LoVo (cell line): Measurements from ENCODE around the gene PLXNA3.

Experiments used
- DNase-seq: peaks from one replicate; pipeline ENCODE4 v3.0.0-alpha.2; 2016; ENCODE audit warnings: low spot score

PLXNA3 gene

GRCh38 chrX:154458116-154458953 is at the start of gene PLXNA3:
PLXNA3 (plus strand) TSS chrX:154458281; CDS start chrX:154460184, 1,903 bp downstream.
- peak; percentile 47 for DNase-seq

- DNase-seq: no peak
Observed at GRCh38 chrX:154408659-154409221, 49.3 kb upstream of the PLXNA3 start.

- peak; percentile 79 for DNase-seq
Observed at GRCh38 chrX:154409222-154409871, 48.7 kb upstream of the PLXNA3 start, which contains the start of gene DNASE1L1. DNASE1L1 (minus strand) TSS chrX:154409254; CDS start chrX:154405568, 3,686 bp downstream.

DNA sequence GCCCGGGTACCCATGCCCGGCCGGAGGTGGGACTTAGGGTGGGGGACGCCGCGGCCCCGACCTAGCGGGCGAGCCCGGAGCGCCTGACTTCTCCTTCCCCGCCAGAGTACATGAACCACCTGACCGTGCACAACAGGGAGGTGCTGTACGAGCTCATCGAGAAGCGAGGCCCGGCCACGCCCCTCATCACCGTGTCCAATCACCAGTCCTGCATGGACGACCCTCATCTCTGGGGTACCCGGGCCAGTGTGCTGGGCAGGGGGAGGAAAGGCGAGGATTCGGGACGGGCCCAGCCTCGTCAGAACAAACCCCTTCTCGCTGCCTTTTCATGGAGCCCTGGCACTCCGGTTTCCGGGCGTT is 46.1 kb upstream of the PLXNA3 start:
- DNase-seq: no peak

GRCh38 chrX:154412468-154412867 is 45.6 kb upstream of the PLXNA3 start:
- DNase-seq: no peak

DNA sequence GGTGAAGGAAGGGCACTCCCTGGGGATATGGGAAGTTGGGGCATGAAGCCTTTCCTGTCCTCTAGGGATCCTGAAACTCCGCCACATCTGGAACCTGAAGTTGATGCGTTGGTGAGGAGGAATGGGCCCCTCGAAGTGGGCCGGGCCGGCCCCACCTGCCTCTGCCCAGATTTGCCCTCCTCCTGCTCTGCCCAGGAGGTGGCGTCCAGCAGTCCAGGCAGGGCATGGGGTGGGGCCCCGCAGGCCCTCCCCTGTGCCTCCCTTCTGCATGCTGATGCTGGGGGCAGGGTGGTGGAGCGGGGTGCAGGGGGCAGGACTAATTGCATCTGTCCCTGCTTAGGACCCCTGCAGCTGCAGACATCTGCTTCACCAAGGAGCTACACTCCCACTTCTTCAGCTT is 44.9 kb upstream of the PLXNA3 start:
- DNase-seq: no peak

DNA sequence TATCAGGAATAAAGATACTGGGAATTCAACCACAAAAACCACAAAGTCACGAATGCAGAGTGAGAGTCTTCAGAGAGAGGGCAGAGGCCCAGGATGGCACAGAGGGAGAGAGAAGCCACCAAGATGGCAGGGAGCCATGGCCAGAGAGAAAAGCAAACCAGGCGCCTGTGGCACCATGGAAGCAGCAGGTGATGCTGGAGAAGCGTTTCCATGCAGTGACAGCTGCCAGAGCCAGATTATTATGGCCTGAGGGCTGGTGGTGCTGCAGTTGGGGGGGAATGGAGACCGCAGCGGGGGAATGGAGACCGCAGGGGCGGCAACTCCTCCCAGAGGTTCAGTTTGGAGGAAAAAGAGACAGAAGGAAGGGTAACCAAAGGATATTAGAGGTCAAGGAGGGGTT is 40.9 kb upstream of the PLXNA3 start:
- no peak for DNase-seq

GRCh38 chrX:154419189-154419588 is 38.9 kb upstream of the PLXNA3 start:
- DNase-seq: no peak

DNA sequence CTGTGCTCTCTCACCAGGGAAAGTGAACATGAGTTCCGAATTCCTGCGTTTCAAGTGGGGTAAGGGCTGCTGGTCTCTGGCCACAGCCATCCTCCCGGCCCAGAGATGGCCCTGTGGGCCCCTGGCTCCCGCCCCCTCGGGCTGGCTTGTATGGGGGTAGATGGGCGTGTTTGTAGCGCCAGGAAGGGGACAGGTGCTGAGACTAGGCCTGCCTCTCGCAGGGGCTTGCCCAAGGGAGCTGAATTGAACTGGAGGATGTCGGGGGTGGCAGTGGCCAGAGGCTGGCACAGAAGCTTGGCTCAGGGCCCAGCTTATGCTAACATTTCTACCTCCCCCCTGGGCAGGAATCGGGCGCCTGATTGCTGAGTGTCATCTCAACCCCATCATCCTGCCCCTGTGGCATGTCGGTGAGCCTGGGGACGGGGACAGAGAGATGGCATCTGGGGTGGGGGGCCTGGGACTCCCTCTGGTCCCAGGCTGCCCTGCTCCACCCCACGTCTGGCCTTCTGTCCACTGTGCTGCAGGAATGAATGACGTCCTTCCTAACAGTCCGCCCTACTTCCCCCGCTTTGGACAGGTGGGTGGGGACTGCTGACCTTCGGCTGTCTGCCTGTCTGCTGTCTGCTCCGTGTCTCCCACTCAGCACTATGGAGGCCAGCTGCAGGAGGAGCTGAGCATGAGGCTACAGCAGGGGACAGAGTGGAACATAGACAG is 38.2 kb upstream of the PLXNA3 start:
- DNase-seq: no peak

DNA sequence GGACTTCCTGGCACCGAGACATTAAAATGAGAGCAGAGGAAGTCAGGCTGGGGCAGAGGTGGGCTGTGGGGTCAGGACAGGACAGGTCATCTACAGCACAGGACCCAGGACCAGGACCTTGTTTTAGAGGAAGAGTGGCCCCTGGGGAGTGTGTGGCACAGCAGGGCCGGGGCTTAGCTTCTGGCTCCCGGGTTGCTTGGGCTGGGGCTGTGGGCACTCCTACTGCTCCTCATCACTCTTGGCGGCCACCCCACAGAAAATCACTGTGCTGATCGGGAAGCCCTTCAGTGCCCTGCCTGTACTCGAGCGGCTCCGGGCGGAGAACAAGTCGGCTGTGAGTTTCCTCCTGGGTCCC is 37.7 kb upstream of the PLXNA3 start:
- DNase-seq: no peak

GRCh38 chrX:154426916-154427770 is 30.9 kb upstream of the PLXNA3 start:
- DNase-seq: no peak

GRCh38 chrX:154428176-154429171 is 29.6 kb upstream of the PLXNA3 start, which contains the start of gene ATP6AP1:
ATP6AP1 (plus strand) TSS chrX:154428677; CDS start chrX:154428693, 16 bp downstream.
- DNase-seq: peak; percentile 87

GRCh38 chrX:154429711-154430110 is 28.4 kb upstream of the PLXNA3 start:
- no peak for DNase-seq

DNA sequence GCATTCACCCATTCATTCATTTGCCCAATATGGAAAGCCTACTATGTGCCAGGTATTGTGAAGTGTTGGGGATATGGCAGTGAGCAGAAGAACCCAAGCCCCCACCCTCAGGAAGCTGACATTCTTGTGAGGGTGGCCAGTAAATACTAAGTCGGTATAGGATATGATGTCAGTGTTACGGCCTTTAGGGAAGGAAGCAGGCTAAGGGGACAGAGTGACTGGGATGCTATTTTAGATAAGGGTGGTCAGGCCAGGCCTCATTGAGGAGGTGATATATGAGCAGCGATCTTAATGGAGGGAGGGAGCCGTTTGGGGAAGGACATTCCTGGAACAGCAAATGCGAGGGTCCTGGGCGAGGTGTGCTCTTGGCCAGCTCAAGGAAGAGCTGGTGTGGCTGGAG is 27.6 kb upstream of the PLXNA3 start:
- DNase-seq: no peak

DNA sequence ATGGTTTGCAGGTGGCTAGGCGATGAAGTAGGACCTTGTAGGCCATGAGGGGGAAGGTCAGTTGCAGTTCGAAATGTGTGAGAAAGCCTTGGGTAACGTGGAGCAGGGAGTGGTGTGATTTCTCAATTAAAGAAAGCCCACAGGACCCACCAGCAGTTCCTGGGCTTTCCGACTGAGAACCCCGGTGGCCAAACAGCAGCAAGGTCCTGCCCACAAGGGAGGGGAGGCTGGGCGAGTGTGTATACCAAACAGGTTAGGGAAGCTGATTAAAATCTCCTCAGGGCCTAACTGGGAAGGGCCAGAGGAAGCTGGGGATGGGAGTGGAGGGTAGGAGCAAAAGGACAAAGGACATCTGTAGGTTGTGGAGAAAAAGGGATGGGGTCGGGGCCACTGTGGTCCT is 27.2 kb upstream of the PLXNA3 start:
- DNase-seq: no peak

DNA sequence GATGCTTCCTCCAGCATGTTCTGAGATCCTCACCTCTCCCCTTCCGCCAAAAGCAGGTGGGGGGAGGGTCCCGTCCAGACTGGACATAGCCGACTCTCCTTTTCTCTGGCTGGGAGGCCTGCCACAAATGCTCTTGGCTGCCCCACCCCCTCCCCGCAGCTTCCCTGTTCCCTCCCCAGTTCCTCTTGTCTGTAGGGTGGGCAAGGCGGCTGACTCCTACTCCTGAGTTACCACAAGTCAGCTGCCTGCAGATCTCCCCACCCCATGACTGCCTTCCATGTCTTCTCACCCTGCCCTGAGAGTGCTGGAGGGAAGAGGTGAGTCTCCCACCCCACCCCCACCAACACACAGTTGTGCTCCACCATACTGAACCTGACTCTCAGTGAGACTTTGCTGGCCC is 26.7 kb upstream of the PLXNA3 start:
- DNase-seq: no peak

DNA sequence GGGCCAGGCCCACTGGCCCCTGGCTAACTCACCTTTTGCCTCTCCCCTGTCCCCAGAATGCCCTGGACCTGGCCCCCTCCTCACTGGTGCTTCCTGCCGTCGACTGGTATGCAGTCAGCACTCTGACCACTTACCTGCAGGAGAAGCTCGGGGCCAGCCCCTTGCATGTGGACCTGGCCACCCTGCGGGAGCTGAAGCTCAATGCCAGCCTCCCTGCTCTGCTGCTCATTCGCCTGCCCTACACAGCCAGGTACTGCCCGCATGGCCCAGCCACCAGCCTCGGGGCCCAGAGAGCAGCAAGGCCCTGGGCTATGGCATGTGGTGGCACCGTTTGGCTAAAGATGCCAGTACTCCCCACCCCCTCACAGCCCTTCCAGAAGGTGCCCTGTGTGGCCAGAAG is 25.9 kb upstream of the PLXNA3 start:
- DNase-seq: no peak

DNA sequence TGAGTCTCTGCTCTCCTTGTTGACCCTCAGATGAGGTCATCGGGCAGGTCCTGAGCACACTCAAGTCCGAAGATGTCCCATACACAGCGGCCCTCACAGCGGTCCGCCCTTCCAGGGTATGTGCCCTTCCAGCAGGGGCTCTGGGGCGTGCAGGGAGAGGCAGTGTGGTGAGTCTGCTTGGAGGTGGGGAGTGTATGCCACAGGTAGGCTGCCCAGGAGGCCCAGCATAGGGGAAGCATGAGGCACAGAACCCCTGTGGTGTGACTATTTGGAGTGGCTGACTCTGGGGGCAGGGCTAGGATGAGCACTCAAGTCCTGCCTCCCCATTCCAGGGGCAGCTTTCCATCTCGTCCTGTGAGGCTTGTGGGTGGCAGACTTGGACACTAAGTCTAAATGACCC is 24.5 kb upstream of the PLXNA3 start:
- no peak for DNase-seq

- no peak for DNase-seq
Observed at GRCh38 chrX:154434394-154435168, 23.5 kb upstream of the PLXNA3 start.
